Loucy (cell line): Measurements from ENCODE around the gene GATA5.
"Not testable (repeated sequence)": the region's sequence is repeated elsewhere in the genome, so short reads cannot be mapped to it uniquely, and the experiment has no call there.

Source experiments
- H2AFZ ChIP-seq: fragments of 200-600 bp; sonication (generic); 2 replicates; pipeline ENCODE4 v1.6.0; 2016; ENCODE audit warnings: antibody characterized with exemption, mild to moderate bottlenecking, low read length, moderate library complexity
- H3F3A ChIP-seq: fragments of 200-600 bp; 2 replicates; pipeline ENCODE4 v1.6.0; 2016; ENCODE audit warnings: antibody characterized with exemption, low read depth, mild to moderate bottlenecking
- H3K27me3 ChIP-seq: fragments of 200-600 bp; sonication (generic); 2 replicates; pipeline ENCODE4 v1.6.1; 2014; ENCODE audit warnings: low read length, mild to moderate bottlenecking; ENCODE audit not compliant: insufficient read depth, poor library complexity, severe bottlenecking
- H3K36me3 ChIP-seq: fragments of 200-600 bp; sonication (generic); 2 replicates; pipeline ENCODE4 v1.6.1; 2016; ENCODE audit warnings: low read length; ENCODE audit not compliant: insufficient read depth
- H3K4me1 ChIP-seq: fragments of 200-600 bp; sonication (generic); 2 replicates; pipeline ENCODE4 v1.5.1; 2014; ENCODE audit warnings: low read length, mild to moderate bottlenecking; ENCODE audit not compliant: insufficient read depth, poor library complexity, severe bottlenecking
- H3K4me2 ChIP-seq: fragments of 200-600 bp; sonication (generic); 2 replicates; pipeline ENCODE4 v1.6.0; 2014; ENCODE audit warnings: antibody characterized with exemption, low read length, low read depth, mild to moderate bottlenecking; ENCODE audit not compliant: poor library complexity, severe bottlenecking
- H3K4me3 ChIP-seq: fragments of 200-600 bp; sonication (generic); 2 replicates; pipeline ENCODE4 v1.5.1; 2014; ENCODE audit warnings: low read length, mild to moderate bottlenecking, mixed read lengths; ENCODE audit not compliant: poor library complexity, severe bottlenecking
- H3K79me2 ChIP-seq: fragments of 200-600 bp; sonication (generic); 2 replicates; pipeline ENCODE4 v1.6.1; 2014; ENCODE audit warnings: low read length; ENCODE audit not compliant: insufficient read depth
- H3K9ac ChIP-seq: fragments of 200-600 bp; sonication (generic); 2 replicates; pipeline ENCODE4 v1.6.0; 2014; ENCODE audit warnings: mild to moderate bottlenecking, low read depth, low read length, moderate library complexity; ENCODE audit not compliant: poor library complexity, severe bottlenecking
- H3K9me2 ChIP-seq: fragments of 200-600 bp; sonication (generic); replicated peaks from 2 replicates; pipeline ENCODE4 v1.6.1; 2016; ENCODE audit warnings: low read depth, low read length, mixed read lengths
- H3K9me3 ChIP-seq: fragments of 200-600 bp; sonication (generic); 2 replicates; pipeline ENCODE4 v1.6.1; 2014; ENCODE audit warnings: mild to moderate bottlenecking, antibody characterized with exemption, low read length, low read depth; ENCODE audit not compliant: insufficient read depth
- H4K20me1 ChIP-seq: fragments of 200-600 bp; sonication (generic); 2 replicates; pipeline ENCODE4 v1.6.0; 2014; ENCODE audit warnings: antibody characterized with exemption, low read length, mild to moderate bottlenecking; ENCODE audit not compliant: insufficient read depth, poor library complexity, severe bottlenecking
- CTCF ChIP-seq: fragments of 200-600 bp; sonication (generic); conservative IDR thresholded peaks from 2 replicates; pipeline ENCODE4 v1.5.1; 2014; ENCODE audit warnings: mild to moderate bottlenecking, antibody characterized with exemption, low read length
- EZH2phosphoT487 ChIP-seq: fragments of 200-600 bp; IDR thresholded peaks from 2 replicates; pipeline ENCODE4 v1.6.1; 2018; ENCODE audit warnings: antibody characterized with exemption, mild to moderate bottlenecking, moderate library complexity, borderline replicate concordance

Gene GATA5

GRCh38 chr20:62426699-62427131 is 49.1 kb downstream of the GATA5 start:
- H3K79me2 ChIP-seq, result no peaks in the 10 kb centered on the region

GRCh38 chr20:62426059-62426348 is 49.8 kb downstream of the GATA5 start:
- H3K4me2 ChIP-seq, H3K36me3 ChIP-seq, H2AFZ ChIP-seq, H3K9me2 ChIP-seq, H3K9ac ChIP-seq, H3F3A ChIP-seq, H3K4me3 ChIP-seq, H3K4me1 ChIP-seq, H3K79me2 ChIP-seq, H3K9me3 ChIP-seq, H4K20me1 ChIP-seq, H3K27me3 ChIP-seq: not testable (repeated sequence)

More at GRCh38 chr20:62426699-62427131, 49.1 kb downstream of the GATA5 start:
- H2AFZ ChIP-seq, result no peak overlapping the region
- no peak overlapping the region for H3K4me3 ChIP-seq
- no peak overlapping the region for H3K9ac ChIP-seq
- H3K36me3 ChIP-seq, result no peaks in the 10 kb centered on the region
- no peak for TF ChIP-seq EZH2phosphoT487
- no peak for TF ChIP-seq CTCF
- H3K4me1 ChIP-seq, result no peaks in the 10 kb centered on the region
- H4K20me1 ChIP-seq, result no peaks in the 10 kb centered on the region
- H3K9me3 ChIP-seq, result no peaks in the 10 kb centered on the region
- no peak overlapping the region for H3K4me2 ChIP-seq
- no peaks in the 10 kb centered on the region for H3K27me3 ChIP-seq
- no peaks in the 10 kb centered on the region for H3F3A ChIP-seq
- H3K9me2 ChIP-seq, result no peaks in the 10 kb centered on the region

DNA sequence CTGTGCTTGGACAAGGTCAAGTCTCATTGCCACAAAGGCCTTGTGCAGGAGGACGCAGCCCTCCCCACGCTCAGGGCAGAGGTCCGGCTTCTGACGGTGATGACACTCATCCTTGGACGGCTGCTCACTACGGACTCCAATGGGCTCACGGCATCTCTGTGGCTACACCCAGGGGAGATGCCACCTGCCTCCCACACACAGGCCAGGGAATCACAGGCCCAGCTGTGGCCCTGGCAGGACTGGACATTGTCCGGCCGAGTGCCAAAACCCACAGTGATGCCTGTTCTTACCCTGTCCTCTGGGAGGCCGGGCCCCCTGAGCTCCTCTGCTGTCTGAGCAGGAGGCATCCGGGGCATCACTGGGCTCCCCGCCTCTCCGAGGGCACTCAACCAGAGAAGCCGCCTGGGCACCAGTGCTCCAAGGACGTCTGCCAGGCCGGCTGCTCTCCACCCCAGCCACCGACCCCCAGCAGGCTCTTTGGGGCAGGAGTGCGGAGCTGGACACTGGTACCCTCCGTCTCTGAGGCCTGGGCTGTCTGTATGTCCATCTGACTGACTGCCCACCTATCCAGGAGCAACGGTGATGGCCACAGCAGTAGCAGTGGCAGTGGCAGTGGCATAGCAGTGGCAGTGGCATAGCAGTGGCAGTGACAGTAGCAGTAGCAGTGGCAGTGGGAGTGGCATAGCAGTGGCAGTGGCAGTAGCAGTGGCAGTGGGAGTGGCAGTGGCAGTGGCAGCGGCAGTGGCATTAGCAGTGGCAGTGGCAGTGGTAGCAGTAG is 50.3 kb downstream of the GATA5 start:
- H3K4me2 ChIP-seq, result no peak overlapping the region
- H3F3A ChIP-seq, result no peaks in the 10 kb centered on the region
- H3K4me1 ChIP-seq, result no peaks in the 10 kb centered on the region
- no peak overlapping the region for H2AFZ ChIP-seq
- TF ChIP-seq EZH2phosphoT487, result no peak
- TF ChIP-seq CTCF, result no peak
- no peaks in the 10 kb centered on the region for H3K9me2 ChIP-seq
- H3K9me3 ChIP-seq, result no peaks in the 10 kb centered on the region
- no peaks in the 10 kb centered on the region for H3K27me3 ChIP-seq
- H4K20me1 ChIP-seq, result no peaks in the 10 kb centered on the region
- no peak overlapping the region for H3K9ac ChIP-seq
- no peaks in the 10 kb centered on the region for H3K36me3 ChIP-seq
- H3K79me2 ChIP-seq, result no peaks in the 10 kb centered on the region
- H3K4me3 ChIP-seq, result no peak overlapping the region
